Muscle of leg (tissue), 11 donors: Measurements from ENCODE around the gene MIEN1. TPM values are rescaled to one million over a fixed set of nuclear protein-coding genes. Genes with fewer than 3 reads are reported as not detected.
A peak's percentile ranks its signal among the peaks of the same experiment; 100 is the strongest.

ENCODE experiments used
- DNase-seq: peaks from one replicate; pipeline ENCODE4 v3.0.0; 2013
- H3K27ac ChIP-seq: one replicate; pipeline ENCODE4 v1.5.1; 2013; ENCODE audit warnings: mild to moderate bottlenecking, low read length, control low read depth
- H3K27me3 ChIP-seq: one replicate; pipeline ENCODE4 v1.6.1; 2013; ENCODE audit warnings: low read length; ENCODE audit not compliant: control insufficient read depth, insufficient read depth
- H3K36me3 ChIP-seq: one replicate; pipeline ENCODE4 v1.6.1; 2013; ENCODE audit warnings: low read length; ENCODE audit not compliant: control insufficient read depth, insufficient read depth
- H3K4me1 ChIP-seq: one replicate; pipeline ENCODE4 v1.6.1; 2013; ENCODE audit warnings: low read length; ENCODE audit not compliant: control insufficient read depth, insufficient read depth
- H3K4me3 ChIP-seq: one replicate; pipeline ENCODE4 v1.5.1; 2013; ENCODE audit warnings: low read length, control low read depth
- H3K9me3 ChIP-seq: replicated peaks from 2 replicates; pipeline ENCODE4 v1.6.1; 2013; ENCODE audit warnings: low read depth, low read length; ENCODE audit not compliant: control insufficient read depth
- WGBS: methylation state at CpG from one replicate; pipeline ENCODE4 v1.1.5; 2013; ENCODE audit warnings: missing lambda C conversion rate; ENCODE audit not compliant: insufficient coverage; 5-methylcytosine and 5-hydroxymethylcytosine counted together
- polyA plus RNA-seq, 8 donors: library from polyadenylated mRNA; unstranded; fragments of 120-200 nt; gene quantifications; one replicate each; pipeline versions ENCODE4 v1.2.1 to v1.2.3, GENCODE V29; 2013; ENCODE audit warnings: inconsistent platforms in 1 of 8, low replicate concordance in 1 of 8; ENCODE audit not compliant: insufficient read length in 8 of 8, insufficient read depth in 1 of 8
- total RNA-seq: library from RNA; stranded (reverse); fragments of 120-200 nt; gene quantifications from one replicate; pipeline ENCODE4 v1.2.4, GENCODE V29; 2013

Gene MIEN1
- total and polyA plus RNA-seq, 9 donors, result 17.5 to 23.5 (median 20.2) TPM

- Histone ChIP-seq H3K4me3 (no peak overlapping the region), H3K36me3 (no peaks in the 10 kb centered on the region), H3K4me1 (peaks cover 30% of the 10 kb centered on the region), H3K27ac (no peak overlapping the region), H3K27me3 (peaks cover 85% of the 10 kb centered on the region), H3K9me3 (no peaks in the 10 kb centered on the region)
- no peak for DNase-seq
- no CpG with 5 or more reads among the region's 16 CpGs for WGBS
These were observed 10.2 kb upstream of the MIEN1 start for GRCh38 chr17:39740357-39741111.

DNA sequence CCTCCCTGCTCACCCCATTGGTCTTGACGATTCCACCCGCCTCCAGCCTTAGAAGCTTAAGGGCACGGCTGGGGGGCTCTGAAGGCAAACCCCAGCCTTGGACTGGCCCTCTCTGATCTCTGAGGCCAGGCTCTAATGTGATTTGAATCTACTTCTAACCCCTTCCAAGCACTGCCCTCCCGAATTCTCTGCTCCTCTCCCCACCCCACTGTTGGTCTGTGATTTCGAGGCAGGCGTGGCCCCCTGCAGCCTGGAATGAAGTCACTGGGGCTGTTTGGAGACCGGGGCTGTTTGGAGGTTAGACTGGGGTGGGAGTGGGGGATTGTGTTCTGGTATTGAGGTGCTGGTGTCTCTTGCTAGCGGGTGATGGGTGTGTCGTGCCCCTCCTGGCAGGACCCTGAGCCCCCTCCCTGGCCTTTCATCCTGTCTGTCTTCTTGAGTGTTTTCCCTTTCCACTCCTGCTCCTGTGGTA lies 9.6 kb upstream of the MIEN1 start:
- Histone ChIP-seq H3K27me3 (peaks cover 91% of the 10 kb centered on the region), H3K27ac (no peak overlapping the region), H3K36me3 (no peaks in the 10 kb centered on the region), H3K4me1 (peaks cover 30% of the 10 kb centered on the region), H3K4me3 (no peak overlapping the region), H3K9me3 (no peaks in the 10 kb centered on the region)
- WGBS, result 20% methylated on average over 5 of the region's 9 CpGs
- no peak for DNase-seq

DNA sequence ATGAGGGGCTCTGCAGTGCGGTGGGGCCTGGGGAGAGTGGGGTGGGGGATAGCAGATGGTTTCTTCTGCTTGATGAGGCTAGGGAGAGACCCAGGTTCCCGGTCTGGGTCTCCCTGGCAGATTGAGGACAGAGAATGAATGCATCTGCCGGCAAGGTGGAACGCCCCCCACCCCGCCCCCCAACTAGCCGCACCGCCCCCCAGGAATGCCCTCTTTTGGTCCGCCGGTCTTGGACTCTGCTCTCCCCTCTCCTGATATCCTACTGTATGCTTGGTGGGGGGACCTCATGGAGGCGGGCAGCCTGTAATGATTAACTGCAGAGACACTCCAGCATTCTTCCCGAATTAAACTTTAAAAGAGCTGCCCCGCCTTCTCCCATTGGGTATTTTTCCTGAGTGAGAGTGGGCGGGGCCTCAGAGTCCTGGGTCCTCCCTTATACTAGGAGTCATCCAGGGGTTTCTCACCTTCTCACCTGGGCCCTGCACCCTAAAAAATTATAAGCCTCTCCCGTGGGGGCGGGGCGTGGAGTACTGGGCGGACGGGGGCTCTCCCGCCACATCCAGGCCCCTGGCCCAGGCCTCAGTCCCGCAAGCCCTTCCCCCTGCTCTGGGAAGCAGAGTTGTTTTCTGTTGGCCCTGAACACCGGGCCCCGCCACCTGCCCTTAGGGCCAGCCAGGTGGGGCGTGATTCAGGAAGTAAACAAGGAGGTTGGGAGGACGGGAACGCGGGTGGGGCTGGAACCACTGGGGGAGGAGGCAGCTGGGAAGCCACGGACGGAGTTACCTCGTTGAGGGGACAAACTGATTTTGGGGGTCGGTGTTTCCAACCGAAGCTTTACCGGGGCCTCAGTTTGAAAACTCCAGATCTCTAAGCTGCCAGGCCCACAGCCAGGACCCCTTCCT lies 8.9 kb upstream of the MIEN1 start:
- DNase-seq, result peak; percentile 53
- Histone ChIP-seq H3K27ac (no peak overlapping the region), H3K36me3 (no peaks in the 10 kb centered on the region), H3K4me1 (peaks cover 30% of the 10 kb centered on the region), H3K4me3 (peak overlapping the region; percentile 8), H3K9me3 (no peaks in the 10 kb centered on the region), H3K27me3 (peaks cover 89% of the 10 kb centered on the region)
- WGBS, result 4% methylated on average over 11 of the region's 32 CpGs

DNA sequence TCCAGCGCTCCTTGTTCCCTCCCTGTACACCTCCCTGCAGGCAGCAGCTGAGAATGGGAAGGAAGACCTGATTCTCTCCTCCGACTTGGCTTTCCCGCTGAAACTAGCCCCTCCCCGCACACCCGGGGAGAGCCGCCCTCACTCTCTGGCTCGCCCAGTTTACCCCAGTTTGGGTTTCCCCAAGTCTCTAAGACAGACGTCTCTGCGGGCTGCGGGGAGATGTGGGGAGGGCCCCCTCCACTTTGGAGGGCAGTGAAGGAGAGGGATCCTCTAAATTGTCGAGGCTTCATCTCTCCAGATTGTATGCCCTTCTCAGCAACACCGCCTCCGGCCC lies 8.2 kb upstream of the MIEN1 start:
- no peak for DNase-seq
- H3K4me3 ChIP-seq, result no peak overlapping the region
- 2% methylated on average over 6 of the region's 13 CpGs for WGBS

DNA sequence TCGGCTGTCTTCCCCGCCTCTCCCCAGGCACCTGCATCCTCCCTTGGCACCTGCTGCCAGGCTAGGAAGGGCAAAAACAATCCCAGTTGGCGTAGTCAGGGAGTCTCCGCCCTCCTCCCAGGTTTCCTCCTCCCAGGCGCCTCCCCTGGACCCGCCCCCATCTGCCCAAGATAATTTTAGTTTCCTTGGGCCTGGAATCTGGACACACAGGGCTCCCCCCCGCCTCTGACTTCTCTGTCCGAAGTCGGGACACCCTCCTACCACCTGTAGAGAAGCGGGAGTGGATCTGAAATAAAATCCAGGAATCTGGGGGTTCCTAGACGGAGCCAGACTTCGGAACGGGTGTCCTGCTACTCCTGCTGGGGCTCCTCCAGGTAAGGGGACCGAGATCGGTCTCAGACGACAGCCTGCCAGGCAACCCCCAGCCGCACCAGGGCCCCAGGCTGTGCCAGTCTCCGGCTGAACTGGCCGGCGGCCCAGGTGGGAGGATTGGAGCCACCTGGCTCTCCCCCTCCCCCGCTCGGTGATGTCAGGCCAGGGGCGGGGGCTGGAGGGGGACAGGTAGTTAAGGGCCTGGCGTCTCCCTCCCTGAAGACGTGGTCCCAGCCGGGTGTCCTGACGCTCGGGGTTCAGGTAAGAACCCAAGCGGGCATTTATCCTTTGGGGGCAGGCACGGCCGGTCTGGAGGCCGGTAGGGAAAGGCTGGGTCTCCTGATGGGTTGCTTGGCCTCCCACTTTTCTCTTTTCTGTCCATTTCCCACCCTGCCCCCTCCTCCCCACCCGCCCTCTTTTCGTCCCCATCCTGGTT lies 7.6 kb upstream of the MIEN1 start, which contains the start of gene GRB7:
Gene GRB7 (plus strand): TSS at position 179 of the 808 bp plus-strand sequence. CDS start 4,364 bp downstream, outside the sequence.
- H3K4me1 ChIP-seq, result peaks cover 30% of the 10 kb centered on the region
- peaks cover 79% of the 10 kb centered on the region for H3K27me3 ChIP-seq
- H3K27ac ChIP-seq, result no peak within 1 kb of the TSS
- no peak within 1 kb of the TSS for H3K4me3 ChIP-seq
- DNase-seq, result no peak
- no peaks in the 10 kb centered on the region for H3K36me3 ChIP-seq
- no peaks in the 10 kb centered on the region for H3K9me3 ChIP-seq
- 4% methylated on average over 18 of the region's 34 CpGs for WGBS

More for the DNA sequence above, 8.2 kb upstream of the MIEN1 start:
- peaks cover 85% of the 10 kb centered on the region for H3K27me3 ChIP-seq
- H3K9me3 ChIP-seq, result no peaks in the 10 kb centered on the region
- no peak overlapping the region for H3K27ac ChIP-seq
- H3K4me1 ChIP-seq, result peaks cover 30% of the 10 kb centered on the region
- H3K36me3 ChIP-seq, result no peaks in the 10 kb centered on the region

DNA sequence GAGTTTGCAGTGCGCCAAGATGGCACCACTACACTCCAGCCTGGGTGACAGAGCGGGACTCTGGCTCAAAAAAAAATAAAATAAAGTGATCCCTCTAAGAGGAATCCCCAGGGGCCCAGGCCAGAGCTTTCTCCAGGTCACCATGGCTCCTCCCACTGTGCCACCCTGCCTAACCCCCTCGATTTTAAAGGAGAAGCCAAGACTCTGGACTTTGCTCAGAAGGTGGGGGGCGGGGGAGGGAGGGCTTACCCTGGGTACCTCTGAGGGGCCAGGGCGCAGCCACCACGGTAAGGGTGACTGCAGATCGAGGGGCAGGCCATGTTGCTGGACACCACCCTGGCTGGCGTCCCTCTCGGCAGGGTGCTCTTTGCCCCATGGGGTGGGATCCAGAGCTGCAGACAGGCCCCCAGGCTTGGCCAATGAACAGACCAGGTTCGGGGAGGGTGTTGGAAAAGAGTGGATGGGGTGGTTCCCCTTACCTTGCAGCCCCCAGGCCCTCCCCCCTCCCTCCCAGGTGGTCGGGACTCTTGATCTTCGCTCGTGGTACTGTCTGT lies 7.0 kb upstream of the MIEN1 start:
- no peaks in the 10 kb centered on the region for H3K36me3 ChIP-seq
- H3K27me3 ChIP-seq, result peaks cover 72% of the 10 kb centered on the region
- H3K9me3 ChIP-seq, result no peaks in the 10 kb centered on the region
- no peak overlapping the region for H3K4me3 ChIP-seq
- no peak for DNase-seq
- WGBS, result 33% methylated on average over 10 of the region's 13 CpGs
- peaks cover 30% of the 10 kb centered on the region for H3K4me1 ChIP-seq
- no peak overlapping the region for H3K27ac ChIP-seq

DNA sequence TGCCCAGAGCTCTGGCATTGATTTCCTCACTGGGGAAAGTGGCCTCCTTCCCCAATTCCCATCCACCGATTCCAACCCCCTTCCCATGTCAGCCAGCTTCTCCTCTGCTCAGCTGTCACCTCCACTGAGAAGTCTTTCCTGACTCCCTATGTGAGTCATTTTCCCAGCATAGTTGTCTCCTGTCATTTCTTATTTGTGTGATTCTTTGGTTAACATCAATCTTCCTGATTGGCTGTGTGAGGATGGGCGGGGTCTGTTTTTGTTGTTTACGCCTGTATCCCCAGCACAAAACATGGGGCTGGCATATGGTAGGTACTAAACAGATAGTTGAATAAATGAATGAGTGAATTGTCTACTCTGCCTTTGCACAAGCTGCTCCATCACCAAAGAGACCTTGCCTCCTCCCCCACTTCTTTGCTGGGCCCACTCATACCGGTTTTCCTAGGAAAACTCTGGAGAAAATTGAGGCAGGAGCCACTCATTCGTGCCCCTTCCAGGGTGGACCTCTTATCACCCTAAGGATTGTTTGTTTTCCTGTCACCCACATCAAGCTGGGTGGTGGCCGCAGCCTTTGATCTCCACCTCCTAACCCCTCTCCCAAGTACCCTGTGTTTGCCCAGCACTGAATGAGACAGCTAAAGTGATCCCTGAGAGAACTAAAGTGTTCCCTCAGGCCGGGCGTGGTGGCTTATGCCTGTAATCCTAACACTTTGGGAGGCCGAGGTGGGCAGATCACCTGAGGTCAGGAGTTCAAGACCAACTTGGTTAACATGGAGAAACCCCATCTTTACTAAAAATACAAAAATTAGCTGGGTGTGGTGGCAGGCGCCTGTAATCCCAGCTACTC lies 6.2 kb upstream of the MIEN1 start:
- H3K27me3 ChIP-seq, result peaks cover 65% of the 10 kb centered on the region
- no peak for DNase-seq
- peaks cover 30% of the 10 kb centered on the region for H3K4me1 ChIP-seq
- WGBS, result 40% methylated on average over 3 of the region's 10 CpGs
- no peak overlapping the region for H3K4me3 ChIP-seq
- no peaks in the 10 kb centered on the region for H3K9me3 ChIP-seq
- H3K27ac ChIP-seq, result no peak overlapping the region
- H3K36me3 ChIP-seq, result no peaks in the 10 kb centered on the region

- H3K4me1 ChIP-seq, result peaks cover 30% of the 10 kb centered on the region
- H3K27me3 ChIP-seq, result peaks cover 58% of the 10 kb centered on the region
- no peaks in the 10 kb centered on the region for H3K9me3 ChIP-seq
- WGBS, result 69% methylated on average over 2 of the region's 2 CpGs
- no peak for DNase-seq
- no peak overlapping the region for H3K4me3 ChIP-seq
- H3K27ac ChIP-seq, result no peak overlapping the region
- H3K36me3 ChIP-seq, result no peaks in the 10 kb centered on the region
These were observed 5.5 kb upstream of the MIEN1 start for GRCh38 chr17:39735882-39736281.

DNA sequence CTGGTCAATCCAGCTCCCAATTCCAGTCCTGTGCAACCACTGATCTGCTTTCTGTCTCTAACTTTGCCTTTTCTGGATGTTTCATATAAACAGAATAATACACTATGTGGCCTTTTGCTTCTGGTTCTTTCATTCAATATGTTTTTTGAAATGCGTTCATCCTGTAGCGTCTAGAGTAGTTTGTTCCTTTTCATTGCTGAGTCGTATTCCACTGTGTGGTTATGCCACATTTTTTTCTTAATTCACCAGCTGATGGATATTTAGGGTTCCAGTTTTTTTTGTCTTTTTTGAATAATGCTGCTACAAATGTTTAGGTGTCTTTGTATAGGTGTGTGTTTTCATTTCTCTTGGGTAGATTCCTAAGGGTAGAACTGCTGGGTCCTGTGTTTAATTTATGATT lies 2.3 kb upstream of the MIEN1 start:
- no peak overlapping the region for H3K27ac ChIP-seq
- 80% methylated on average over 1 of the region's 3 CpGs for WGBS

More for the DNA sequence above, 2.3 kb upstream of the MIEN1 start:
- H3K4me1 ChIP-seq, result peaks cover 13% of the 10 kb centered on the region
- H3K36me3 ChIP-seq, result peaks cover 15% of the 10 kb centered on the region
- H3K9me3 ChIP-seq, result no peaks in the 10 kb centered on the region
- H3K27me3 ChIP-seq, result peaks cover 26% of the 10 kb centered on the region
- no peak for DNase-seq
- no peak overlapping the region for H3K4me3 ChIP-seq
